ENCODE results near the gene APOO. TPM values are rescaled to one million over a fixed set of nuclear protein-coding genes. Genes with fewer than 3 reads are reported as not detected.
A peak's percentile ranks its signal among the peaks of the same experiment; 100 is the strongest.

APOO gene
- total RNA-seq, 1 donor from 2014 or later = 34.6 TPM

- peaks cover 13% of the 10 kb centered on the region for H3K4me1 Mint-ChIP-seq (ENCODE audit: low read depth, unreplicated experiment)
These were observed 108.2 kb downstream of the APOO start for GRCh38 chrX:23799469-23800065.

GRCh38 chrX:23797371-23798128 is 110.2 kb downstream of the APOO start:
- Histone ChIP-seq H3K4me2 (ENCODE audit: low read length) (no peak overlapping the region), H3K9me3 (ENCODE audit: insufficient read depth, low read depth, low read length) (no peaks in the 10 kb centered on the region), H4K20me1 (ENCODE audit: insufficient read depth, low read length) (no peaks in the 10 kb centered on the region), H3K9ac (ENCODE audit: low read length) (no peak overlapping the region), H3K79me2 (ENCODE audit: insufficient read depth, low read length) (no peaks in the 10 kb centered on the region), H3K27ac (ENCODE audit: low read depth, low read length) (no peak overlapping the region), H3K4me3 (ENCODE audit: insufficient read depth, low read depth, low read length) (no peak overlapping the region), H3K4me1 (ENCODE audit: insufficient read depth, low read length) (no peaks in the 10 kb centered on the region), H3K27me3 (ENCODE audit: insufficient read depth, low read length) (no peaks in the 10 kb centered on the region), H2AFZ (ENCODE audit: low read depth, low read length) (no peak overlapping the region), H3K36me3 (ENCODE audit: insufficient read depth, low read length) (no peaks in the 10 kb centered on the region)
- peaks cover 2% of the 10 kb centered on the region for H3K4me1 Mint-ChIP-seq (ENCODE audit: low read depth, unreplicated experiment)
- no peaks in the 10 kb centered on the region for H3K27me3 Mint-ChIP-seq (ENCODE audit: low read depth, unreplicated experiment)
- TF ChIP-seq CTCF (IDR thresholded peaks at IDR 0.05; ENCODE audit: insufficient read depth, low read depth, low read length) = no peak
- TF ChIP-seq EZH2 (IDR thresholded peaks at IDR 0.05; ENCODE audit: insufficient read depth, low read length) = no peak
- H3K27ac Mint-ChIP-seq (ENCODE audit: unreplicated experiment) = no peak overlapping the region
- no peak for DNase-seq (ENCODE audit: low read depth)
- no peak overlapping the region for H3K4me3 Mint-ChIP-seq (ENCODE audit: unreplicated experiment)
- FAIRE-seq = no peak
- H3K9me3 Mint-ChIP-seq (ENCODE audit: unreplicated experiment) = no peaks in the 10 kb centered on the region
- H3K36me3 Mint-ChIP-seq (ENCODE audit: low read depth, unreplicated experiment) = no peaks in the 10 kb centered on the region

More at GRCh38 chrX:23799469-23800065, 108.2 kb downstream of the APOO start:
- H3K4me3 Mint-ChIP-seq (ENCODE audit: unreplicated experiment) = no peak overlapping the region
- H3K9me3 Mint-ChIP-seq (ENCODE audit: unreplicated experiment) = no peaks in the 10 kb centered on the region
- no peaks in the 10 kb centered on the region for H3K36me3 Mint-ChIP-seq (ENCODE audit: low read depth, unreplicated experiment)
- H3K27ac Mint-ChIP-seq (ENCODE audit: unreplicated experiment) = peak overlapping the region; percentile 80
- H3K27me3 Mint-ChIP-seq (ENCODE audit: low read depth, unreplicated experiment) = no peaks in the 10 kb centered on the region
- peaks cover 4% of the 10 kb centered on the region for H3K4me1 ChIP-seq (ENCODE audit: insufficient read depth, low read length)
- no peak overlapping the region for H3K9ac ChIP-seq (ENCODE audit: low read length)
- no peak overlapping the region for H3K4me2 ChIP-seq (ENCODE audit: low read length)
- FAIRE-seq (no peak), DNase-seq (ENCODE audit: low read depth) (no peak)
- no peak overlapping the region for H2AFZ ChIP-seq (ENCODE audit: low read depth, low read length)
- no peaks in the 10 kb centered on the region for H3K9me3 ChIP-seq (ENCODE audit: insufficient read depth, low read depth, low read length)
- no peak for TF ChIP-seq CTCF (IDR thresholded peaks at IDR 0.05; ENCODE audit: insufficient read depth, low read depth, low read length)
- no peak for TF ChIP-seq EZH2 (IDR thresholded peaks at IDR 0.05; ENCODE audit: insufficient read depth, low read length)
- no peaks in the 10 kb centered on the region for H3K36me3 ChIP-seq (ENCODE audit: insufficient read depth, low read length)
- no peaks in the 10 kb centered on the region for H4K20me1 ChIP-seq (ENCODE audit: insufficient read depth, low read length)
- no peak overlapping the region for H3K27ac ChIP-seq (ENCODE audit: low read depth, low read length)
- H3K27me3 ChIP-seq (ENCODE audit: insufficient read depth, low read length) = no peaks in the 10 kb centered on the region
- no peak overlapping the region for H3K4me3 ChIP-seq (ENCODE audit: insufficient read depth, low read depth, low read length)
- H3K79me2 ChIP-seq (ENCODE audit: insufficient read depth, low read length) = no peaks in the 10 kb centered on the region

- no peak for TF ChIP-seq EZH2 (IDR thresholded peaks at IDR 0.05; ENCODE audit: insufficient read depth, low read length)
- TF ChIP-seq CTCF (IDR thresholded peaks at IDR 0.05; ENCODE audit: insufficient read depth, low read depth, low read length) = no peak
- H3K4me1 ChIP-seq (ENCODE audit: insufficient read depth, low read length) = no peaks in the 10 kb centered on the region
- Mint-ChIP-seq H3K27ac (ENCODE audit: unreplicated experiment) (no peak overlapping the region), H3K27me3 (ENCODE audit: low read depth, unreplicated experiment) (no peaks in the 10 kb centered on the region), H3K9me3 (ENCODE audit: unreplicated experiment) (no peaks in the 10 kb centered on the region), H3K4me1 (ENCODE audit: low read depth, unreplicated experiment) (peaks cover 2% of the 10 kb centered on the region), H3K36me3 (ENCODE audit: low read depth, unreplicated experiment) (no peaks in the 10 kb centered on the region), H3K4me3 (ENCODE audit: unreplicated experiment) (no peak overlapping the region)
- no peaks in the 10 kb centered on the region for H3K36me3 ChIP-seq (ENCODE audit: insufficient read depth, low read length)
- no peak overlapping the region for H3K4me2 ChIP-seq (ENCODE audit: low read length)
- no peaks in the 10 kb centered on the region for H4K20me1 ChIP-seq (ENCODE audit: insufficient read depth, low read length)
- no peak overlapping the region for H3K9ac ChIP-seq (ENCODE audit: low read length)
- H3K79me2 ChIP-seq (ENCODE audit: insufficient read depth, low read length) = no peaks in the 10 kb centered on the region
- H3K27me3 ChIP-seq (ENCODE audit: insufficient read depth, low read length) = no peaks in the 10 kb centered on the region
- H3K9me3 ChIP-seq (ENCODE audit: insufficient read depth, low read depth, low read length) = no peaks in the 10 kb centered on the region
- H2AFZ ChIP-seq (ENCODE audit: low read depth, low read length) = no peak overlapping the region
- no peak for DNase-seq (ENCODE audit: low read depth)
- no peak for FAIRE-seq
- H3K27ac ChIP-seq (ENCODE audit: low read depth, low read length) = no peak overlapping the region
- no peak overlapping the region for H3K4me3 ChIP-seq (ENCODE audit: insufficient read depth, low read depth, low read length)
These were observed 112.5 kb downstream of the APOO start for GRCh38 chrX:23795221-23795620.
